Activated B cell treated with CpG ODN at 0.5 μM for 24 hours (primary cell): ENCODE data around the gene BBS5. TPM values are rescaled to one million over a fixed set of nuclear protein-coding genes. Genes with fewer than 3 reads are reported as not detected.
"Not testable (repeated sequence)": the region's sequence is repeated elsewhere in the genome, so short reads cannot be mapped to it uniquely, and the experiment has no call there.

Source experiments
- ATAC-seq: fragments of 200-7000 bp; cut with Tn5 transposase; one replicate; pipeline ENCODE4 v1.10.0; 2021; ENCODE audit warnings: low read depth, mild to moderate bottlenecking, moderate library complexity
- CTCF ChIA-PET: fragments of 350-600 bp; sonication (Branson Sonifier 250); formaldehyde crosslinking; loops from one replicate; lab custom pipeline; 2021; ENCODE audit warnings: antibody characterized with exemption; lab: Charles Lee
- POLR2A ChIA-PET: fragments of 350-600 bp; sonication (Branson Sonifier 250); formaldehyde crosslinking; loops from one replicate; lab custom pipeline; 2021; ENCODE audit warnings: antibody characterized with exemption; lab: Charles Lee
- DNase-seq: peaks from one replicate; pipeline ENCODE4 v3.0.0; 2022
- H3K27ac Mint-ChIP-seq: one replicate; pipeline ENCODE4 v1.8.0; 2020; ENCODE audit warnings: mixed read lengths
- H3K27me3 Mint-ChIP-seq: one replicate; pipeline ENCODE4 v1.8.0; 2021; ENCODE audit warnings: mixed read lengths
- H3K36me3 Mint-ChIP-seq: one replicate; pipeline ENCODE4 v1.8.0; 2021; ENCODE audit warnings: low read depth, mixed read lengths
- H3K4me1 Mint-ChIP-seq: one replicate; pipeline ENCODE4 v1.8.0; 2021; ENCODE audit warnings: mixed read lengths
- H3K4me3 Mint-ChIP-seq: one replicate; pipeline ENCODE4 v1.8.0; 2020; ENCODE audit warnings: mild to moderate bottlenecking, mixed read lengths
- H3K9me3 Mint-ChIP-seq: one replicate; pipeline ENCODE4 v1.8.0; 2020; ENCODE audit warnings: mixed read lengths
- intact Hi-C: fragments of 100-400 bp; cut with micrococcal nuclease; formaldehyde crosslinking; loops from one replicate; pipeline ENCODE4 v1.15.1; 2024
- total RNA-seq: library from RNA; stranded (reverse); gene quantifications from 2 replicates; pipeline ENCODE4 v1.2.3, GENCODE V29; 2022
- TF ChIP-seq, protein P1 (sequence below): fragments of 200-600 bp; IDR thresholded peaks from one replicate; pipeline ENCODE4 v1.8.0; 2022; ENCODE audit warnings: antibody characterized with exemption, mild to moderate bottlenecking

Gene BBS5
- total RNA-seq, 1 donor from 2014 or later: 2.8 TPM

DNA sequence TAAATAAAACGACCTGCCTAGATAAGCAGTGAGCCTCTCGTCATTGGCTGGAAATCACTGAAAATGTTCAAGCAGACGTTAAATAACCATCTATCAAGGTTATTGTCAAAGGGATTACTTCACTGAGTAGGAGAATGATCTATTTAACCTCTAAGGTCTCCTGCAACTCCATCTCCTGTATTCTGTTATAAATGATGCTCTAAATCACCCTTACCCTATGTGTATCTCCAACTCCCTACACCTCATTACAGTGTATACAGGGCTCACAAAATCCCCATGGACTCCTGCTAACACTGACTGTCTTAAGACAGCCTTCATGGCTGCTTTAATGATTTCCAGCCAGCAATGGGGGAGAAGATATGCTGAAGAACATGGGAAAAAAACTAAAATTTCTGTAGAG, 31.0 kb upstream of the BBS5 start:
- ATAC-seq: no peak
- H3K9me3 Mint-ChIP-seq: no peaks in the 10 kb centered on the region

DNA sequence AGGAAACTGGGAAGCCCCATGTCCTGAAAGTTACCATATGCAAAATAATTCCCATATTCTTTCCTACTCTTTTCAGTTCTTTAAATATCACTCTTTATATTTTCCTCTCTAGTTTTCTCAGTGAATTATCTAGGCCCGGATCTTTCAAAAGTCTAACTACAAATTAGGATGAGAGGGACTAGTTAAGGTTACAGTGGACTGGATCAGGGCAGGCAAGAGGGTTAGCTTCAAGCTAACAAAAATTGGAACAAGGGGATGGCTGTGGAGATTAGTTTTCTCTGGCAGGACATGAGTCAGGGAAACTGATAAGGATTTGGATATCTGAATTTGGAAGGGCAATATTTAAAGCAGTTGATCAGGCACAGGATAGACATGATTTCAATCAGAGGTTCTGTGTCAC, 30.4 kb upstream of the BBS5 start:
- CTCF ChIA-PET: no interaction called here
- no peaks in the 10 kb centered on the region for H3K4me1 Mint-ChIP-seq
- POLR2A ChIA-PET: no interaction called here
- H3K36me3 Mint-ChIP-seq: no peaks in the 10 kb centered on the region
- peaks cover 7% of the 10 kb centered on the region for H3K27me3 Mint-ChIP-seq
- H3K4me3 Mint-ChIP-seq: no peak overlapping the region
- H3K9me3 Mint-ChIP-seq: no peaks in the 10 kb centered on the region
- ATAC-seq (no peak), DNase-seq (no peak)
- no peak overlapping the region for H3K27ac Mint-ChIP-seq
- intact Hi-C loops: no loop called here
- TF ChIP-seq, protein P1, sequence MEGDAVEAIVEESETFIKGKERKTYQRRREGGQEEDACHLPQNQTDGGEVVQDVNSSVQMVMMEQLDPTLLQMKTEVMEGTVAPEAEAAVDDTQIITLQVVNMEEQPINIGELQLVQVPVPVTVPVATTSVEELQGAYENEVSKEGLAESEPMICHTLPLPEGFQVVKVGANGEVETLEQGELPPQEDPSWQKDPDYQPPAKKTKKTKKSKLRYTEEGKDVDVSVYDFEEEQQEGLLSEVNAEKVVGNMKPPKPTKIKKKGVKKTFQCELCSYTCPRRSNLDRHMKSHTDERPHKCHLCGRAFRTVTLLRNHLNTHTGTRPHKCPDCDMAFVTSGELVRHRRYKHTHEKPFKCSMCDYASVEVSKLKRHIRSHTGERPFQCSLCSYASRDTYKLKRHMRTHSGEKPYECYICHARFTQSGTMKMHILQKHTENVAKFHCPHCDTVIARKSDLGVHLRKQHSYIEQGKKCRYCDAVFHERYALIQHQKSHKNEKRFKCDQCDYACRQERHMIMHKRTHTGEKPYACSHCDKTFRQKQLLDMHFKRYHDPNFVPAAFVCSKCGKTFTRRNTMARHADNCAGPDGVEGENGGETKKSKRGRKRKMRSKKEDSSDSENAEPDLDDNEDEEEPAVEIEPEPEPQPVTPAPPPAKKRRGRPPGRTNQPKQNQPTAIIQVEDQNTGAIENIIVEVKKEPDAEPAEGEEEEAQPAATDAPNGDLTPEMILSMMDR: no peak

More for the DNA sequence above, 31.0 kb upstream of the BBS5 start:
- Mint-ChIP-seq H3K4me1 (no peaks in the 10 kb centered on the region), H3K36me3 (no peaks in the 10 kb centered on the region), H3K27me3 (peaks cover 5% of the 10 kb centered on the region), H3K4me3 (no peak overlapping the region), H3K27ac (no peak overlapping the region)
- ChIA-PET CTCF (no interaction called here), POLR2A (no interaction called here)
- intact Hi-C loops: no loop called here
- DNase-seq: no peak
- TF ChIP-seq, protein P1: no peak

DNA sequence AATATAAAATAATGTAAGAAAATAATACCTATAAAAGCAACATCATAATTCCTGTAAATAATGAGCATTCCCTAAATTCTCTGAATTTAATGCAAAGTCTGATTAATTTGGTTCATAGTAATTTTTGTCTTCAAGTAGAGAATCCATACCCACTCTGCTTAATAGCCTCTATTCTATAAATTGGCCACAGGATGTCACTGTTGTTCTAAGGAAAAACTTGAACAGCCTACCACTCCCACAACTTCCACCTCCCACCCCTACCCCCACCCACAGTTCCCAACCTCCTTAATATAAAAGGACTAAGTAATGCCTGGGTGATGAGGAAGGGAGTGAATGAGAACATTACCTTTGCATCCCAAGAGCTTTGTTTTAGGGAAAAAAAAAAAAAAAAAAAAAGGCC, 27.2 kb upstream of the BBS5 start:
- DNase-seq: no peak

DNA sequence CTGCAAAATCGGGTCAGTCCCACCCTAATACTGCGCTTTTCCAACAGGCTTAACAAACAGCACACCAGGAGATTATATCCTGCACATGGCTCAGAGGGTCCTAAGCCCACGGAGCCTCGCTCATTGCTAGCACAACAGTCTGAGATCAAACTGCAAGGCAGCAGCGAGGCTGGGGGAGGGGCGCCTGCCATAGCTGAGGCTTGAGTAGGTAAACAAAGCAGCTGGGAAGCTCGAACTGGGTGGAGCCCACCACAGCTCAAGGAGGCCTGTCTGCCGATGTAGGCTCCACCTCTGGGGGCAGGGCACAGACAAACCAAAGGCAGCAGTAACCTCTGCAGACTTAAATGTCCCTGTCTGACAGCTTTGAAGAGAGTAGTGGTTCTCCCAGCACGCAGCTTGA, 26.2 kb upstream of the BBS5 start:
- H3K27ac Mint-ChIP-seq, H3K4me1 Mint-ChIP-seq: not testable (repeated sequence)

More for the DNA sequence above, 27.2 kb upstream of the BBS5 start:
- H3K36me3 Mint-ChIP-seq: no peaks in the 10 kb centered on the region
- ChIA-PET POLR2A (interaction anchor here (0.6 kb wide), 1 partner anchor 1461 kb away, joined by 3 read pairs; no protein-coding TSS in a partner anchor), CTCF (no interaction called here)
- H3K27me3 Mint-ChIP-seq: peaks cover 3% of the 10 kb centered on the region
- ATAC-seq: no peak
- intact Hi-C loops: loop anchor here (5.0 to 10.0 kb wide), 2 partner anchors 1363 to 1420 kb away; partner anchors contain the start of gene GAD1
- TF ChIP-seq, protein P1: no peak
- no peak overlapping the region for H3K4me3 Mint-ChIP-seq
- H3K4me1 Mint-ChIP-seq: no peaks in the 10 kb centered on the region
- H3K9me3 Mint-ChIP-seq: no peaks in the 10 kb centered on the region
- no peak overlapping the region for H3K27ac Mint-ChIP-seq

DNA sequence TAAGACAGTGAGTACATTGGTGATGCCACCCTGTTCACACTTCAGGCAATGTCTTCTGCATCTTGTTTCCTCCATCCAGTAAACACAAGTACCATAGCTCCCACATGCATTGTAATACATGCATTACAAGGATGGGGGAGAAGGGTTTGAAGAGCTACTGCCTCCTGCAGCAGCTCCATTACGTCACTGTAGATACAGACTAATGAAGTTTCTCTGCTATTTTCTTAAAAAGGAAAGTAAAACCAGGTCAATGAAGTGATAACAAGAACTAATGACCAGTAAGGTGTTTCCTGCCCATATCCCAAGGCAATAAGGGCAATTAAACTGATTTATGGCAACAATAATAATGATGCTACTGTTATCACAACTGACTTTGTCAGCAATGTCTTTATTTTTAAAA, 18.2 kb upstream of the BBS5 start:
- ChIA-PET CTCF (no interaction called here), POLR2A (no interaction called here)
- Mint-ChIP-seq H3K27ac (no peak overlapping the region), H3K27me3 (no peaks in the 10 kb centered on the region), H3K9me3 (no peaks in the 10 kb centered on the region), H3K4me1 (no peaks in the 10 kb centered on the region), H3K36me3 (no peaks in the 10 kb centered on the region), H3K4me3 (no peak overlapping the region)
- DNase-seq (no peak), ATAC-seq (no peak)
- intact Hi-C loops: no loop called here
- TF ChIP-seq, protein P1: no peak

More for the DNA sequence above, 26.2 kb upstream of the BBS5 start:
- H3K36me3 Mint-ChIP-seq, CTCF ChIA-PET, H3K9me3 Mint-ChIP-seq, H3K4me3 Mint-ChIP-seq, DNase-seq, H3K27me3 Mint-ChIP-seq, POLR2A ChIA-PET, ATAC-seq: not testable (repeated sequence)
- intact Hi-C loops: loop anchor here (5.0 to 10.0 kb wide), 2 partner anchors 1362 to 1419 kb away; partner anchors contain the start of gene GAD1
